Gastroesophageal sphincter (tissue), 3 donors: Measurements from ENCODE around the gene STK33.

Experiments
- CTCF ChIP-seq, 4 experiments: fragments of 200-600 bp in 2 of 4; fragments of 450-650 bp in 2 of 4; sonication (generic) in 1 of 4; IDR thresholded peaks; one replicate each; pipeline ENCODE4 v1.5.1; 2017 to 2019; ENCODE audit warnings: antibody characterized with exemption in 4 of 4, mild to moderate bottlenecking in 2 of 4, moderate library complexity in 2 of 4
- EP300 ChIP-seq: sonication (generic); formaldehyde crosslinking; IDR thresholded peaks from one replicate; pipeline ENCODE4 v1.6.1; 2017; ENCODE audit warnings: antibody characterized with exemption, mild to moderate bottlenecking
- POLR2A ChIP-seq, 2 donors: fragments of 450-650 bp; IDR thresholded peaks; one replicate each; pipeline ENCODE4 v1.6.1; 2017; ENCODE audit warnings: antibody characterized with exemption in 2 of 2, mild to moderate bottlenecking in 2 of 2, moderate library complexity in 1 of 2
- POLR2AphosphoS5 ChIP-seq: sonication (generic); formaldehyde crosslinking; IDR thresholded peaks from one replicate; pipeline ENCODE4 v1.6.1; 2017; ENCODE audit warnings: antibody characterized with exemption

- no peak for TF ChIP-seq POLR2AphosphoS5
- no peak for TF ChIP-seq CTCF (IDR thresholded peaks at IDR 0.05)
- TF ChIP-seq POLR2A (IDR thresholded peaks at IDR 0.05) = no peak
- TF ChIP-seq EP300 = no peak
These were observed 32.6 kb downstream of the STK33 start for GRCh38 chr11:8561461-8561860.
